ENCODE data around the gene IGF2. TPM values are rescaled to one million over a fixed set of nuclear protein-coding genes. Genes with fewer than 3 reads are reported as not detected.

Gene IGF2
- total and polyA plus RNA-seq, 2 donors (not counting 3 experiments of a cell fraction or from before 2014, with no cell fraction given) = 5.7 to 21.0 TPM

DNA sequence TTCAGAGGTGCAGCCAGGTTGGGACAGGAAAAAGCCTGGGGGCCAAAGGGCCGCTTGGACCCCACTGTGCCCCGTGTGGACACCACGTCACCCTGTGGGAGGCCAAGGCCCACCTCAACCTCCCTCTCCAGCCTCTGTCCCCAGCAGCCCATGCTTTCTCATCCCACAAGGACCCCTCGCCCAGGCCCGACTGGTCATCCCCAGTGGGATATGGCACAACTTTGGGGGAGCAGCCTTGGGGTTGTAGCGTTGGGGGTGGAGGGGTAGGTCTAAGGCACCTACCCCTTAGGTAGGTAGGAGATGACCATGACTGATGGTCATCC lies 44.0 kb downstream of the IGF2 start:
- POLR2A ChIA-PET = no interaction called here
- Histone ChIP-seq H3K79me2 (ENCODE audit: control insufficient read depth, insufficient read depth, low read length) (no peaks in the 10 kb centered on the region), H4K20me1 (replicated peaks; ENCODE audit: control insufficient read depth, extremely low read depth, insufficient read depth, low read length) (no peaks in the 10 kb centered on the region), H3K36me3 (ENCODE audit: control insufficient read depth in 2 of 2, extremely low read depth in 1 of 2, insufficient read depth in 2 of 2, low read length in 2 of 2) (no peaks in the 10 kb centered on the region), H3K27ac (ENCODE audit: insufficient read depth, low read depth, low read length) (no peak overlapping the region), H3K27me3 (ENCODE audit: control insufficient read depth in 2 of 2, insufficient read depth in 2 of 2, low read length in 2 of 2) (no peaks in the 10 kb centered on the region), H3K9me3 (replicated peaks; ENCODE audit: control insufficient read depth, insufficient read depth, low read length) (no peaks in the 10 kb centered on the region), H2AFZ (ENCODE audit: low read depth, low read length) (no peak overlapping the region), H3K4me3 (replicated peaks in 1 of 3; ENCODE audit: insufficient read depth in 1 of 3, low read depth in 1 of 3, low read length in 3 of 3) (no peak overlapping the region), H3K9ac (replicated peaks; ENCODE audit: extremely low read depth, insufficient read depth, low read length) (no peak overlapping the region), H3K9me1 (replicated peaks; ENCODE audit: control insufficient read depth, extremely low read depth, insufficient read depth, low read length) (no peaks in the 10 kb centered on the region), H3K4me1 (ENCODE audit: control insufficient read depth, extremely low read depth, insufficient read depth, low read length) (peaks cover 20% of the 10 kb centered on the region), H3K4me2 (ENCODE audit: insufficient read depth, low read length) (no peak overlapping the region)
- intact Hi-C loops (cut with micrococcal nuclease) = no loop called here
- FAIRE-seq (no peak), DNase-seq (ENCODE audit: low read depth, low spot score) (no peak)
- CTCF ChIA-PET = interaction anchor here (3.0 kb wide), 1 partner anchor 55 kb away, joined by 12 read pairs; no protein-coding TSS in a partner anchor
- BruUV-seq (replicated peaks) = no TSS peak
- no peak for TF ChIP-seq JUN (IDR thresholded peaks at IDR 0.05; ENCODE audit: borderline replicate concordance, insufficient read depth, insufficient read length, low read depth)
- no peak for TF ChIP-seq POLR2A (IDR thresholded peaks at IDR 0.05; ENCODE audit: low read depth, low read length)
- TF ChIP-seq POLR2AphosphoS5 (IDR thresholded peaks at IDR 0.05; ENCODE audit: insufficient read depth, low read depth, low read length) = no peak
- no peak for TF ChIP-seq EZH2 (IDR thresholded peaks at IDR 0.05; ENCODE audit: borderline replicate concordance, low read depth, low read length, severe bottlenecking)
- dilution Hi-C loops (cut with MboI; ENCODE audit: extremely low pct_ligation_motif_present, low sequenced_read_pairs) = no loop called here

DNA sequence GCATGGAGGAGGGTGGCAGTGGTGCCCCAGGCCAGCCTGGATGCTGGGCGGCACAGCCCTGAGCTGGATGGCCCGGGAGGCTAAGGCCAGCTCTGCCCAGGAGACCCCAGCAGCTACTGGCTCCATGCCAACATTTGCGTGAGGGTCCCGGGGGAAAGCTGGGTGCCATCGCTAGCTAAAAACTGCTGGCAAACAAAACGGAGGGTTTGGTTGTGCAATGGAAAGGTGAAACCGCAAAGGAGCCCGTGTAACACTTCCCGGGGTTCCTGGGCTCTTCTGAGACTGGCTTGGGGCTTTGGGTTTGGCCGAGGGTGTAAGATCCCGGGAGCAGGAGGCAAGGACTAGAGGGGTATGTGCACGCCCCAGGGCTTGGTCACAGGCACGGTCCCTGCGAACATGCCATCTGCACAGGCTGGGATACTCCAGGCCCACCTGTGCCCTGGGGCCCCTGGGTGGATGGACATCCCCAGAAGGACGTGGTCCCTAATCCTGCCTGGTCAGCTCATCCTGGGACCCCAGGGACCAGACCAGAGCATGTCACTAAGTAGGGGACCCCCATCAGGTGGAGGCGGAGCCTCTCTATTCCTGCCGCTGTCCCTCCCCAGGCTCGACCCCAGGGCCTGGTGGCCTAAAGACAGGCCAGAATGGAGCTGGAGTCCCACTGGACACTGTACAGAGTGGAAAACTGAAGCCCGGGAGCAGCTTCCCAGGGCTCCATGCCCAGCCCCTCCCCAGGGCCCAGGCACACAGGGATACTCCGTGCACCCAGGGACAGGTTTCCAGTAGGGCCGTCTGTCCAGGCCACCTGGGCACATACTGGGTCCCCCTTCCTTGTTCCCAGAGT lies 44.6 kb downstream of the IGF2 start:
- FAIRE-seq (no peak), DNase-seq (ENCODE audit: low read depth, low spot score) (no peak)
- H3K9ac ChIP-seq (replicated peaks; ENCODE audit: extremely low read depth, insufficient read depth, low read length) = no peak overlapping the region
- H3K27me3 ChIP-seq (ENCODE audit: control insufficient read depth in 2 of 2, insufficient read depth in 2 of 2, low read length in 2 of 2) = no peaks in the 10 kb centered on the region
- no peaks in the 10 kb centered on the region for H3K9me1 ChIP-seq (replicated peaks; ENCODE audit: control insufficient read depth, extremely low read depth, insufficient read depth, low read length)
- no peak overlapping the region for H3K4me2 ChIP-seq (ENCODE audit: insufficient read depth, low read length)
- no peaks in the 10 kb centered on the region for H3K79me2 ChIP-seq (ENCODE audit: control insufficient read depth, insufficient read depth, low read length)
- CTCF ChIA-PET = interaction anchor here (1.1 to 3.0 kb wide), 4 partner anchors 30 to 57 kb away, joined by 3 to 12 read pairs (median 4); no protein-coding TSS in a partner anchor
- dilution Hi-C loops (cut with MboI; ENCODE audit: extremely low pct_ligation_motif_present, low sequenced_read_pairs) (no loop called here), intact Hi-C loops (cut with micrococcal nuclease) (no loop called here)
- no peaks in the 10 kb centered on the region for H3K36me3 ChIP-seq (ENCODE audit: control insufficient read depth in 2 of 2, extremely low read depth in 1 of 2, insufficient read depth in 2 of 2, low read length in 2 of 2)
- H2AFZ ChIP-seq (ENCODE audit: low read depth, low read length) = no peak overlapping the region
- peaks cover 15% of the 10 kb centered on the region for H3K4me1 ChIP-seq (ENCODE audit: control insufficient read depth, extremely low read depth, insufficient read depth, low read length)
- H3K9me3 ChIP-seq (replicated peaks; ENCODE audit: control insufficient read depth, insufficient read depth, low read length) = no peaks in the 10 kb centered on the region
- no peaks in the 10 kb centered on the region for H4K20me1 ChIP-seq (replicated peaks; ENCODE audit: control insufficient read depth, extremely low read depth, insufficient read depth, low read length)
- POLR2A ChIA-PET = no interaction called here
- TF ChIP-seq POLR2A (IDR thresholded peaks at IDR 0.05; ENCODE audit: low read depth, low read length) (no peak), JUN (IDR thresholded peaks at IDR 0.05; ENCODE audit: borderline replicate concordance, insufficient read depth, insufficient read length, low read depth) (no peak), MYC (IDR thresholded peaks at IDR 0.05; ENCODE audit: low read depth, low read length) (no peak), FOS (IDR thresholded peaks at IDR 0.05; ENCODE audit: borderline replicate concordance, insufficient read depth, low read length) (no peak)
- TF ChIP-seq, protein P1, sequence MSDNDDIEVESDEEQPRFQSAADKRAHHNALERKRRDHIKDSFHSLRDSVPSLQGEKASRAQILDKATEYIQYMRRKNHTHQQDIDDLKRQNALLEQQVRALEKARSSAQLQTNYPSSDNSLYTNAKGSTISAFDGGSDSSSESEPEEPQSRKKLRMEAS (IDR thresholded peaks at IDR 0.05; ENCODE audit: insufficient read depth, insufficient read length) = no peak
- TF ChIP-seq, protein P2, sequence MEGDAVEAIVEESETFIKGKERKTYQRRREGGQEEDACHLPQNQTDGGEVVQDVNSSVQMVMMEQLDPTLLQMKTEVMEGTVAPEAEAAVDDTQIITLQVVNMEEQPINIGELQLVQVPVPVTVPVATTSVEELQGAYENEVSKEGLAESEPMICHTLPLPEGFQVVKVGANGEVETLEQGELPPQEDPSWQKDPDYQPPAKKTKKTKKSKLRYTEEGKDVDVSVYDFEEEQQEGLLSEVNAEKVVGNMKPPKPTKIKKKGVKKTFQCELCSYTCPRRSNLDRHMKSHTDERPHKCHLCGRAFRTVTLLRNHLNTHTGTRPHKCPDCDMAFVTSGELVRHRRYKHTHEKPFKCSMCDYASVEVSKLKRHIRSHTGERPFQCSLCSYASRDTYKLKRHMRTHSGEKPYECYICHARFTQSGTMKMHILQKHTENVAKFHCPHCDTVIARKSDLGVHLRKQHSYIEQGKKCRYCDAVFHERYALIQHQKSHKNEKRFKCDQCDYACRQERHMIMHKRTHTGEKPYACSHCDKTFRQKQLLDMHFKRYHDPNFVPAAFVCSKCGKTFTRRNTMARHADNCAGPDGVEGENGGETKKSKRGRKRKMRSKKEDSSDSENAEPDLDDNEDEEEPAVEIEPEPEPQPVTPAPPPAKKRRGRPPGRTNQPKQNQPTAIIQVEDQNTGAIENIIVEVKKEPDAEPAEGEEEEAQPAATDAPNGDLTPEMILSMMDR (IDR thresholded peaks at IDR 0.05; ENCODE audit: extremely low read depth in 1 of 2, insufficient read depth in 1 of 2, low read depth in 1 of 2, low read length in 2 of 2) = no peak
- BruUV-seq (replicated peaks) = no TSS peak
- no peak overlapping the region for H3K4me3 ChIP-seq (replicated peaks in 1 of 3; ENCODE audit: insufficient read depth in 1 of 3, low read depth in 1 of 3, low read length in 3 of 3)
- no peak overlapping the region for H3K27ac ChIP-seq (ENCODE audit: insufficient read depth, low read depth, low read length)
